IMR-90 (cell line): ENCODE results near the gene ERC2. TPM values are rescaled to one million over a fixed set of nuclear protein-coding genes. Genes with fewer than 3 reads are reported as not detected.

Source experiments
- ATAC-seq: fragments of 200-7000 bp; cut with Tn5 transposase; 2 replicates; pipeline ENCODE4 v1.9.1; 2020; ENCODE audit warnings: low read depth, mild to moderate bottlenecking, moderate library complexity
- BruUV-seq: library from RNA; stranded (reverse); fragments of 400-500 nt; replicated peaks from 2 replicates; lab custom pipeline; 2021; lab: Mats Ljungman, UMichigan
- CTCF ChIA-PET: fragments of 300-600 bp; formaldehyde crosslinking; extraction: SDS; loops from one replicate; lab custom pipeline; 2021; ENCODE audit warnings: antibody characterized with exemption; lab: Yijun Ruan, JAX
- POLR2A ChIA-PET: fragments of 300-600 bp; sonication (Branson Sonifier 250); formaldehyde crosslinking; loops from one replicate; lab custom pipeline; 2022; ENCODE audit warnings: antibody characterized with exemption; ENCODE audit not compliant: unreplicated experiment; lab: Charles Lee
- DNase-seq: peaks from one replicate; pipeline ENCODE4 v3.0.0; 2013
- H2AFZ ChIP-seq: replicated peaks from 2 replicates; pipeline ENCODE3; 2013; ENCODE audit warnings: low read length, mild to moderate bottlenecking; ENCODE audit not compliant: poor library complexity
- H2AK5ac ChIP-seq: 2 replicates; pipeline ENCODE4 v1.6.1; 2013; ENCODE audit warnings: low read depth, low read length, inconsistent platforms
- H2AK9ac ChIP-seq: replicated peaks from 2 replicates; pipeline ENCODE3; 2013; ENCODE audit warnings: mild to moderate bottlenecking, low read depth, low read length, moderate library complexity; ENCODE audit not compliant: poor library complexity
- H2BK120ac ChIP-seq: 2 replicates; pipeline ENCODE4 v1.6.1; 2013; ENCODE audit warnings: low read depth, low read length, inconsistent platforms
- H2BK15ac ChIP-seq: 3 replicates; pipeline ENCODE4 v1.6.1; 2013; ENCODE audit warnings: low read depth, low read length, inconsistent platforms
- H2BK20ac ChIP-seq: 2 replicates; pipeline ENCODE4 v1.6.1; 2013; ENCODE audit warnings: low read depth, mild to moderate bottlenecking, inconsistent platforms, low read length, moderate library complexity
- H2BK5ac ChIP-seq: 2 replicates; pipeline ENCODE4 v1.6.1; 2013; ENCODE audit warnings: mild to moderate bottlenecking, low read depth, low read length, inconsistent platforms; ENCODE audit not compliant: poor library complexity, severe bottlenecking
- H3K14ac ChIP-seq: replicated peaks from 2 replicates; pipeline ENCODE4 v1.6.1; 2013; ENCODE audit warnings: low read depth, low read length, inconsistent platforms
- H3K18ac ChIP-seq: 2 replicates; pipeline ENCODE4 v1.6.1; 2013; ENCODE audit warnings: low read depth, low read length, control low read depth
- H3K23ac ChIP-seq: 2 replicates; pipeline ENCODE4 v1.6.1; 2013; ENCODE audit warnings: low read depth, low read length, inconsistent platforms
- H3K27ac ChIP-seq: 2 replicates; pipeline ENCODE4 v1.5.1; 2013; ENCODE audit warnings: mild to moderate bottlenecking, control low read depth, low read length; ENCODE audit not compliant: insufficient read depth
- H3K27me3 ChIP-seq: 2 replicates; pipeline ENCODE4 v1.6.1; 2013; ENCODE audit warnings: low read length; ENCODE audit not compliant: control insufficient read depth, insufficient read depth
- H3K36me3 ChIP-seq: 2 replicates; pipeline ENCODE4 v1.6.1; 2013; ENCODE audit warnings: low read length, mixed read lengths; ENCODE audit not compliant: control insufficient read depth, insufficient read depth
- H3K4ac ChIP-seq: 2 replicates; pipeline ENCODE4 v1.6.1; 2013; ENCODE audit warnings: low read depth, low read length, inconsistent platforms
- H3K4me1 ChIP-seq: 2 replicates; pipeline ENCODE4 v1.6.1; 2013; ENCODE audit warnings: low read length, mixed read lengths; ENCODE audit not compliant: control insufficient read depth, insufficient read depth
- H3K4me2 ChIP-seq: 2 replicates; pipeline ENCODE4 v1.6.1; 2013; ENCODE audit warnings: low read depth, mild to moderate bottlenecking, control low read depth, low read length, moderate library complexity
- H3K4me3 ChIP-seq: 2 replicates; pipeline ENCODE4 v1.5.1; 2013; ENCODE audit warnings: low read depth, mild to moderate bottlenecking, control low read depth, low read length, moderate library complexity; ENCODE audit not compliant: insufficient read depth
- H3K56ac ChIP-seq: 2 replicates; pipeline ENCODE4 v1.6.1; 2013; ENCODE audit warnings: low read length, inconsistent platforms; ENCODE audit not compliant: insufficient read depth; ENCODE audit errors: extremely low read depth
- H3K79me1 ChIP-seq, 2 experiments: 2 replicates each; pipeline ENCODE4 v1.6.1; 2013; ENCODE audit warnings: low read length in 2 of 2, inconsistent platforms in 1 of 2, low read depth in 1 of 2
- H3K9ac ChIP-seq: 2 replicates; pipeline ENCODE4 v1.6.1; 2013; ENCODE audit warnings: low read depth, low read length, control low read depth
- H3K9me1 ChIP-seq: 2 replicates; pipeline ENCODE4 v1.6.1; 2013; ENCODE audit warnings: low read length, inconsistent platforms; ENCODE audit not compliant: insufficient read depth
- H3K9me3 ChIP-seq: 2 replicates; pipeline ENCODE4 v1.6.1; 2013; ENCODE audit warnings: low read length; ENCODE audit not compliant: control insufficient read depth, insufficient read depth
- H4K20me1 ChIP-seq: 2 replicates; pipeline ENCODE4 v1.6.1; 2013; ENCODE audit warnings: low read length, inconsistent platforms; ENCODE audit not compliant: insufficient read depth
- H4K5ac ChIP-seq: 2 replicates; pipeline ENCODE4 v1.6.1; 2013; ENCODE audit warnings: mild to moderate bottlenecking, low read depth, low read length, control low read depth
- H4K8ac ChIP-seq, 2 experiments: 2 replicates each; pipeline ENCODE4 v1.6.1; 2013; ENCODE audit warnings: low read depth in 2 of 2, low read length in 2 of 2, control low read depth in 1 of 2, inconsistent platforms in 1 of 2
- H4K91ac ChIP-seq: 2 replicates; pipeline ENCODE4 v1.6.1; 2013; ENCODE audit warnings: low read depth, low read length, inconsistent platforms; ENCODE audit not compliant: insufficient read depth
- CEBPB ChIP-seq: IDR thresholded peaks from 2 replicates; pipeline ENCODE4 v1.6.1; 2012; ENCODE audit warnings: low read depth, low read length, improper control_type of control experiment
- CHD1 ChIP-seq: IDR thresholded peaks from 2 replicates; pipeline ENCODE4 v1.6.1; 2012; ENCODE audit warnings: low read depth, low read length, improper control_type of control experiment
- FOS ChIP-seq: fragments of 150-350 bp; IDR thresholded peaks from 2 replicates; pipeline ENCODE4 v1.6.1; 2016; ENCODE audit warnings: low read depth, low read length
- MAFK ChIP-seq: IDR thresholded peaks from 2 replicates; pipeline ENCODE4 v1.6.1; 2012; ENCODE audit warnings: low read depth, low read length, improper control_type of control experiment
- MAZ ChIP-seq: IDR thresholded peaks from 2 replicates; pipeline ENCODE4 v1.6.1; 2012; ENCODE audit warnings: low read depth, mild to moderate bottlenecking, low read length, improper control_type of control experiment, moderate library complexity, borderline replicate concordance
- MXI1 ChIP-seq: IDR thresholded peaks from 2 replicates; pipeline ENCODE4 v1.6.1; 2012; ENCODE audit warnings: low read depth, mild to moderate bottlenecking, low read length, moderate library complexity, borderline replicate concordance
- POLR2A ChIP-seq: IDR thresholded peaks from 2 replicates; pipeline ENCODE4 v1.6.1; 2012; ENCODE audit warnings: mild to moderate bottlenecking, low read depth, low read length
- RAD21 ChIP-seq: IDR thresholded peaks from 2 replicates; pipeline ENCODE4 v1.6.1; 2012; ENCODE audit warnings: low read length, improper control_type of control experiment
- RFX5 ChIP-seq: IDR thresholded peaks from 2 replicates; pipeline ENCODE4 v1.8.0; 2012; ENCODE audit warnings: low read depth, mild to moderate bottlenecking, low read length, moderate library complexity
- SMC3 ChIP-seq: fragments of 150-350 bp; IDR thresholded peaks from 2 replicates; pipeline ENCODE4 v1.6.1; 2016; ENCODE audit warnings: low read depth, mild to moderate bottlenecking, antibody characterized with exemption, low read length, moderate library complexity
- WGBS, 2 experiments: methylation state at CpG; one replicate each; pipeline versions ENCODE4 v1.1.5 to v1.1.7; 2013; ENCODE audit warnings: missing lambda C conversion rate in 2 of 2; ENCODE audit not compliant: insufficient read length in 1 of 2; ENCODE audit errors: extremely low coverage in 2 of 2; 5-methylcytosine and 5-hydroxymethylcytosine counted together
- dilution Hi-C: fragments of 300-500 bp; cut with HindIII; formaldehyde crosslinking; loops from one replicate; pipeline ENCODE4 v1.14.3; 2018; ENCODE audit warnings: low sequenced_read_pairs; ENCODE audit not compliant: unreplicated experiment
- in situ Hi-C: fragments of 300-500 bp; cut with MboI; formaldehyde crosslinking; loops from 3 replicates; pipeline ENCODE4 v1.14.3; 2019; ENCODE audit warnings: low sequenced_read_pairs, inconsistent platforms, mixed read lengths
- intact Hi-C: fragments of 100-400 bp; cut with micrococcal nuclease; formaldehyde crosslinking; loops from 2 replicates; pipeline ENCODE4 v1.10.0; 2022
- polyA plus RNA-seq, 3 experiments: library from polyadenylated mRNA; depleted of rRNA; stranded (reverse); fragments of >200 nt; gene quantifications; 2 replicates each; pipeline ENCODE4 v1.2.3, GENCODE V29; 2012; ENCODE audit warnings: low replicate concordance in 1 of 3
- total RNA-seq: library from RNA; depleted of rRNA; stranded (reverse); fragments of >200 nt; gene quantifications from 2 replicates; pipeline ENCODE4 v1.2.3, GENCODE V29; 2012
- TF ChIP-seq, protein P1 (sequence below): conservative IDR thresholded peaks from 2 replicates; pipeline ENCODE4 v1.5.1; 2012; ENCODE audit warnings: mild to moderate bottlenecking, low read depth, low read length, improper control_type of control experiment
- TF ChIP-seq, protein P2 (sequence below): fragments of 150-350 bp; IDR thresholded peaks from 2 replicates; pipeline ENCODE4 v1.6.1; 2016; ENCODE audit warnings: low read depth, mild to moderate bottlenecking, low read length, moderate library complexity, borderline replicate concordance
- TF ChIP-seq, protein P3 (sequence below): fragments of 150-350 bp; IDR thresholded peaks from 2 replicates; pipeline ENCODE4 v1.6.1; 2017; ENCODE audit warnings: mild to moderate bottlenecking, antibody characterized with exemption, low read length, low read depth

Gene ERC2
- total and polyA plus RNA-seq, 2 of the 4 experiments (the other 2 are of a cell fraction) = 0.17 to 0.18 TPM

DNA sequence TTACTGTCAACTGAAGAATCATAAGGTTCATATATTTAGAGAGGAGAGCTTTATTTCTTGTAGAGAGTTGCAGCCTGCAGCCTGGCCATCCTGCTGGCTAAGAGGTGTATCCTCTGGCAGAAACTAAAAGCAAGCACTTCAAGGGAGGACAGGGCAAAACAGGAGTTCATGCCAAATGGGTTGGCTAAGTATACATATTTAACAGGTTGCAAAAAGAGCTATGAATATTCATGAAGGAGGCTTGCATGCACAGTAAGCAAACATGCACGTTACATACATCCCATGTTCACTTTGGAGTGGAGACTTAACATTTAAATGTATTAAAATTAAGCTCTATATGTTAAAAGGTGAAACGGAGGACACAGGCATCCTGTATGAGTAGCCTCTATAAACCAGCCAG is 354.4 kb downstream of the ERC2 start:
- Histone ChIP-seq H2BK20ac (no peak overlapping the region), H2AK5ac (no peak overlapping the region), H4K91ac (no peak overlapping the region), H2BK5ac (no peak overlapping the region), H3K14ac (no peak overlapping the region), H3K4ac (no peak overlapping the region), H3K9ac (no peak overlapping the region), H3K4me3 (no peak overlapping the region), H3K56ac (no peak overlapping the region), H3K27ac (no peak overlapping the region), H2BK120ac (no peak overlapping the region), H3K27me3 (no peaks in the 10 kb centered on the region; the same call in 1 of the 2 replicates), H3K9me3 (peaks cover 4% of the 10 kb centered on the region), H4K5ac (no peak overlapping the region), H3K4me1 (no peaks in the 10 kb centered on the region; the same call in 1 of the 2 replicates), H3K36me3 (no peaks in the 10 kb centered on the region), H3K18ac (no peak overlapping the region), H3K4me2 (no peak overlapping the region), H3K23ac (no peak overlapping the region), H3K79me1 (no peaks in the 10 kb centered on the region), H4K20me1 (no peaks in the 10 kb centered on the region), H2AK9ac (no peak overlapping the region), H2BK15ac (no peak overlapping the region), H2AFZ (no peak overlapping the region), H4K8ac (no peak overlapping the region), H3K9me1 (no peaks in the 10 kb centered on the region)
- in situ Hi-C loops (no loop called here), intact Hi-C loops (no loop called here), dilution Hi-C loops (no loop called here)
- ATAC-seq (no peak), DNase-seq (no peak)
- no CpG with 5 or more reads among the region's 2 CpGs for WGBS, 2 experiments
- POLR2A ChIA-PET = no interaction called here
- CTCF ChIA-PET = no interaction called here
- no TSS peak for BruUV-seq
- TF ChIP-seq, protein P1, sequence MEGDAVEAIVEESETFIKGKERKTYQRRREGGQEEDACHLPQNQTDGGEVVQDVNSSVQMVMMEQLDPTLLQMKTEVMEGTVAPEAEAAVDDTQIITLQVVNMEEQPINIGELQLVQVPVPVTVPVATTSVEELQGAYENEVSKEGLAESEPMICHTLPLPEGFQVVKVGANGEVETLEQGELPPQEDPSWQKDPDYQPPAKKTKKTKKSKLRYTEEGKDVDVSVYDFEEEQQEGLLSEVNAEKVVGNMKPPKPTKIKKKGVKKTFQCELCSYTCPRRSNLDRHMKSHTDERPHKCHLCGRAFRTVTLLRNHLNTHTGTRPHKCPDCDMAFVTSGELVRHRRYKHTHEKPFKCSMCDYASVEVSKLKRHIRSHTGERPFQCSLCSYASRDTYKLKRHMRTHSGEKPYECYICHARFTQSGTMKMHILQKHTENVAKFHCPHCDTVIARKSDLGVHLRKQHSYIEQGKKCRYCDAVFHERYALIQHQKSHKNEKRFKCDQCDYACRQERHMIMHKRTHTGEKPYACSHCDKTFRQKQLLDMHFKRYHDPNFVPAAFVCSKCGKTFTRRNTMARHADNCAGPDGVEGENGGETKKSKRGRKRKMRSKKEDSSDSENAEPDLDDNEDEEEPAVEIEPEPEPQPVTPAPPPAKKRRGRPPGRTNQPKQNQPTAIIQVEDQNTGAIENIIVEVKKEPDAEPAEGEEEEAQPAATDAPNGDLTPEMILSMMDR = no peak
- TF ChIP-seq MAFK (no peak), FOS (no peak), CHD1 (no peak), CEBPB (no peak), RAD21 (no peak), MAZ (no peak), POLR2A (no peak), MXI1 (no peak), RFX5 (no peak), SMC3 (no peak)
- TF ChIP-seq, protein P2, sequence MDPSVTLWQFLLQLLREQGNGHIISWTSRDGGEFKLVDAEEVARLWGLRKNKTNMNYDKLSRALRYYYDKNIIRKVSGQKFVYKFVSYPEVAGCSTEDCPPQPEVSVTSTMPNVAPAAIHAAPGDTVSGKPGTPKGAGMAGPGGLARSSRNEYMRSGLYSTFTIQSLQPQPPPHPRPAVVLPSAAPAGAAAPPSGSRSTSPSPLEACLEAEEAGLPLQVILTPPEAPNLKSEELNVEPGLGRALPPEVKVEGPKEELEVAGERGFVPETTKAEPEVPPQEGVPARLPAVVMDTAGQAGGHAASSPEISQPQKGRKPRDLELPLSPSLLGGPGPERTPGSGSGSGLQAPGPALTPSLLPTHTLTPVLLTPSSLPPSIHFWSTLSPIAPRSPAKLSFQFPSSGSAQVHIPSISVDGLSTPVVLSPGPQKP = no peak
- TF ChIP-seq, protein P3, sequence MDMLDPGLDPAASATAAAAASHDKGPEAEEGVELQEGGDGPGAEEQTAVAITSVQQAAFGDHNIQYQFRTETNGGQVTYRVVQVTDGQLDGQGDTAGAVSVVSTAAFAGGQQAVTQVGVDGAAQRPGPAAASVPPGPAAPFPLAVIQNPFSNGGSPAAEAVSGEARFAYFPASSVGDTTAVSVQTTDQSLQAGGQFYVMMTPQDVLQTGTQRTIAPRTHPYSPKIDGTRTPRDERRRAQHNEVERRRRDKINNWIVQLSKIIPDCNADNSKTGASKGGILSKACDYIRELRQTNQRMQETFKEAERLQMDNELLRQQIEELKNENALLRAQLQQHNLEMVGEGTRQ = no peak
